HFF-Myc (cell line): ENCODE results near the gene SNCA.

Source experiments
- DNase-seq: peaks from one replicate; pipeline ENCODE4 v3.0.0-alpha.2; 2011; ENCODE audit warnings: low read depth; ENCODE audit errors: extremely low read depth
- H3K4me3 ChIP-seq: replicated peaks from 2 replicates; pipeline ENCODE4 v1.5.1; 2011; ENCODE audit warnings: low read depth, mild to moderate bottlenecking, control low read depth, low read length
- TF ChIP-seq, protein P1 (sequence below): IDR thresholded peaks from 2 replicates; pipeline ENCODE4 v1.5.1; 2012; ENCODE audit warnings: mild to moderate bottlenecking, low read depth, low read length, control low read depth; ENCODE audit errors: missing control alignments

SNCA gene

GRCh38 chr4:89803036-89803435 is 33.9 kb downstream of the SNCA start:
- DNase-seq = no peak
- TF ChIP-seq, protein P1, sequence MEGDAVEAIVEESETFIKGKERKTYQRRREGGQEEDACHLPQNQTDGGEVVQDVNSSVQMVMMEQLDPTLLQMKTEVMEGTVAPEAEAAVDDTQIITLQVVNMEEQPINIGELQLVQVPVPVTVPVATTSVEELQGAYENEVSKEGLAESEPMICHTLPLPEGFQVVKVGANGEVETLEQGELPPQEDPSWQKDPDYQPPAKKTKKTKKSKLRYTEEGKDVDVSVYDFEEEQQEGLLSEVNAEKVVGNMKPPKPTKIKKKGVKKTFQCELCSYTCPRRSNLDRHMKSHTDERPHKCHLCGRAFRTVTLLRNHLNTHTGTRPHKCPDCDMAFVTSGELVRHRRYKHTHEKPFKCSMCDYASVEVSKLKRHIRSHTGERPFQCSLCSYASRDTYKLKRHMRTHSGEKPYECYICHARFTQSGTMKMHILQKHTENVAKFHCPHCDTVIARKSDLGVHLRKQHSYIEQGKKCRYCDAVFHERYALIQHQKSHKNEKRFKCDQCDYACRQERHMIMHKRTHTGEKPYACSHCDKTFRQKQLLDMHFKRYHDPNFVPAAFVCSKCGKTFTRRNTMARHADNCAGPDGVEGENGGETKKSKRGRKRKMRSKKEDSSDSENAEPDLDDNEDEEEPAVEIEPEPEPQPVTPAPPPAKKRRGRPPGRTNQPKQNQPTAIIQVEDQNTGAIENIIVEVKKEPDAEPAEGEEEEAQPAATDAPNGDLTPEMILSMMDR = no peak
- H3K4me3 ChIP-seq = no peak overlapping the region

GRCh38 chr4:89800527-89801103 is 36.3 kb downstream of the SNCA start:
- TF ChIP-seq, protein P1 = no peak
- no peak overlapping the region for H3K4me3 ChIP-seq
- no peak for DNase-seq

DNA sequence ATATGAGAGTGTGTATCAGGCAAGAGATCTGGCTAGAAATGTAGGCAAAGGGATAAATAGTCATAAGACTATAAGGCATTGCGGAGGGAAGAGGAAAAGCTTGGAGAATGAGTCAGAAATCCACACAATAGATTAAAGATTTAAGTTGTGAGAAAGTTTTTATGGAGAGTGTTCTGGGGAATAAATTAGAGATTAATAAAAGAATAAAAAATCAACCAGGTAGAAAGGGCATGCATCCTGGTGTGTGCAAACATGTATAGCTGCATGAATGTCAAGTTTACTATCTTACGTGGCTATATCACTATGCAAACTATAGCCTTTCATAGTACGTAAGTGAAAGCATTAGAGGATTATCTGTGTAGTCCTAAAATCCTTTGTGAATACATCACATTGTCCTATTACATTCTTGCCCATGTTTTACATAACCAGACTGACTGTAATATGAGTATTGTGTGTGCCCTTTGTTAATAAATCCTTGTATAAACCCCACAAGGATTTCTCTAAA is 36.9 kb downstream of the SNCA start:
- no peak for DNase-seq
- TF ChIP-seq, protein P1 = no peak
- no peak overlapping the region for H3K4me3 ChIP-seq

DNA sequence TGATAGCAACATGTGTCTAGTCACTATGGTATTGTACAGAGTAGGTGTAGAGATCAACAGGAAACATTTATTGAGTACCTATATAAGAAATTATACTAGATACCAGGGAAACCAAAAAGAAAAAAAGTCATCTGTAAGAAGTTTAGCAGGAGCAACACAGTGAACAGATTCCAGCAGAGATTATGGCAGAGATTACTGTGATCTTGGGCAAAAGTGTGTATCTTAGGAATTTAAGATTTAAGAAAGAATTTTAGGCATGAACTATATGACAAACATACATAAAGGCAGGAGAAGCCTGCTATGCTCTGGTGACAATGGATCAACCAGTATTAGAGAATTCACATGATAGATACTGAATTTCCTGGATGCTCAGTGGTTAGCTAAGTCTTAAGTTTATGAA is 37.9 kb downstream of the SNCA start:
- no peak for DNase-seq
- TF ChIP-seq, protein P1 = no peak
- no peak overlapping the region for H3K4me3 ChIP-seq

DNA sequence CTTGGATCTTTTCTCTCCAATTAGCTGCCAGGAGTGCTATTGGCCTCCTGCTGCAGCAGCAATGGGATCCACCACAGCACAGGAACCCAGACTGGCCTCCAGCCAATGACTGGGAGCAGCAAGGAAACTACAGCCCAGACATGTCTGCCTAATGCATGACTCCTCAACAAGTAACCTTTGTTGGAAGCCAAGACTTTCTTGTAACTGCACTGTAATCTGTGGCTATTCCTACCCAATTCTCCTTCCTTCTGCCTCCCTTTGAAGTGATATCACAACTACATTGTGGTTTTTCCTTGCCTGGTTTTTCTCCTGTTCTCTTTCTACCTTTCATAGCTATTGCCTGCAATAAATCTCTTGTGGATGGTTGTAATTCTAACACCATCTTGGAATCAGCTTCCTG is 39.8 kb downstream of the SNCA start:
- no peak overlapping the region for H3K4me3 ChIP-seq
- peak; percentile 12 for DNase-seq
- TF ChIP-seq, protein P1 = no peak

DNA sequence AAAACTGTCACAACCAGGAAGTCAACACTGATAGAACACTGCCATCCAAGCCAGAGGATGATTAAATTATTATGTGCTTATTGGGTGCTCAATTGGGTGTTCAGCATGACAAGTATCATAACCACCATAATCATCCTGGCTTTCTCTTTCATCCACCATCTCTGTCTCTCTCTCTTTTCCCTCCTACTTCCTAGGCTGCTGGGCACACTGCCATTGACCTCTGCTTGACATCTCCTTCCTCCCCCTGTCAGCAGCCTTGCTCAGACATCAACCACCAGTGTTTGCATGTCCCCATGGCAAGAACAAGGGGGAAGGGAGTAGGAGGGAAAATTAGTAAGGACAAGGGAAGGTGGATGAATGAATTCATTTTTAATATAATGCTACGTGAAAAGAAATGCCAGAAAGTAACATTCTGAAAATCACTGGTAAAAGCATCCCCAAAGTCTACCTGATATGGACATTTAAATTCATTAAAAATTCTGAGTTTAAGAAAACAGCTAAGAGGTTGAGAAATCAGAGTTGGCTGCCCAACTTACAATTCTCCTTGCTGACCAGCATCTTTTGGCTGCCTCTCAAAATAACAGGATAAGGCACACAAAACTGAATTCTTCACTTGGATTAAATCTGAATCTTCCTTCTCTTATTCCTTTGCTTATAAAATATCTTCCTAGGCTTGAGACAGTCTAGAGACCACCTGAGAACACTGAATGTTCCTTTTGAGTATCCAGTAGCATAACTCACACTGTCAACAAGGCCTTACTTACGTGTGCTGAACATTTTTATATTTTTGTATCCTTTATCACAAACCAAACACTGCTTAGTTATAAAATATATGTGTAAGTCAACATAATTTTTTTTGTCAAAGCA is 48.5 kb downstream of the SNCA start:
- TF ChIP-seq, protein P1 = no peak
- no peak for DNase-seq

More for the DNA sequence above, 48.5 kb downstream of the SNCA start:
- no peak overlapping the region for H3K4me3 ChIP-seq
